T-helper 2 cell treated with Interferon-gamma antibody and Interleukin-4, amounts not matched to agents 5 μg/mL and 100 μg/mL, for 36 hours (primary cell): ENCODE measurements around the gene COL25A1.

Source experiments
- DNase-seq: peaks from one replicate; pipeline ENCODE4 v3.0.0; 2021; ENCODE audit warnings: low spot score
- H3K27ac Mint-ChIP-seq: one replicate; pipeline ENCODE4 v1.8.0; 2021; ENCODE audit warnings: mild to moderate bottlenecking, mixed read lengths
- H3K27me3 Mint-ChIP-seq: one replicate; pipeline ENCODE4 v1.8.0; 2021; ENCODE audit warnings: low read depth, mixed read lengths
- H3K36me3 Mint-ChIP-seq: one replicate; pipeline ENCODE4 v1.8.0; 2021; ENCODE audit warnings: low read depth, mixed read lengths
- H3K4me1 Mint-ChIP-seq: one replicate; pipeline ENCODE4 v1.8.0; 2021; ENCODE audit warnings: low read depth, mixed read lengths
- H3K4me3 Mint-ChIP-seq: one replicate; pipeline ENCODE4 v1.8.0; 2022; ENCODE audit warnings: mild to moderate bottlenecking, moderate library complexity, mixed read lengths
- H3K9me3 Mint-ChIP-seq: one replicate; pipeline ENCODE4 v1.8.0; 2021; ENCODE audit warnings: mixed read lengths

The COL25A1 gene

GRCh38 chr4:108834166-108834834, 468.2 kb downstream of the COL25A1 start:
- Mint-ChIP-seq H3K36me3 (no peaks in the 10 kb centered on the region), H3K9me3 (no peaks in the 10 kb centered on the region), H3K4me1 (peaks cover 12% of the 10 kb centered on the region), H3K27me3 (peaks cover 36% of the 10 kb centered on the region), H3K27ac (no peak overlapping the region), H3K4me3 (no peak overlapping the region)
- no peak for DNase-seq

- Mint-ChIP-seq H3K4me3 (no peak overlapping the region), H3K27ac (no peak overlapping the region), H3K4me1 (peaks cover 6% of the 10 kb centered on the region), H3K36me3 (no peaks in the 10 kb centered on the region), H3K27me3 (peaks cover 41% of the 10 kb centered on the region), H3K9me3 (no peaks in the 10 kb centered on the region)
- no peak for DNase-seq
These were observed 469.4 kb downstream of the COL25A1 start for GRCh38 chr4:108833046-108833445.

GRCh38 chr4:108831886-108832285, 470.6 kb downstream of the COL25A1 start:
- Mint-ChIP-seq H3K27ac (no peak overlapping the region), H3K4me3 (no peak overlapping the region), H3K27me3 (peaks cover 43% of the 10 kb centered on the region), H3K36me3 (no peaks in the 10 kb centered on the region), H3K9me3 (no peaks in the 10 kb centered on the region), H3K4me1 (peaks cover 4% of the 10 kb centered on the region)
- no peak for DNase-seq

GRCh38 chr4:108831291-108831690, 471.2 kb downstream of the COL25A1 start:
- Mint-ChIP-seq H3K27me3 (peaks cover 45% of the 10 kb centered on the region), H3K9me3 (no peaks in the 10 kb centered on the region), H3K36me3 (no peaks in the 10 kb centered on the region), H3K4me3 (no peak overlapping the region), H3K27ac (no peak overlapping the region), H3K4me1 (peaks cover 4% of the 10 kb centered on the region)
- no peak for DNase-seq

- H3K9me3 Mint-ChIP-seq, result no peaks in the 10 kb centered on the region
- peaks cover 48% of the 10 kb centered on the region for H3K27me3 Mint-ChIP-seq
- no peak overlapping the region for H3K4me3 Mint-ChIP-seq
- H3K36me3 Mint-ChIP-seq, result no peaks in the 10 kb centered on the region
- peak; percentile 22 for DNase-seq
- peaks cover 4% of the 10 kb centered on the region for H3K4me1 Mint-ChIP-seq
- H3K27ac Mint-ChIP-seq, result no peak overlapping the region
These were observed 471.8 kb downstream of the COL25A1 start for GRCh38 chr4:108830509-108831244.

GRCh38 chr4:108829966-108830492, 472.4 kb downstream of the COL25A1 start:
- no peak overlapping the region for H3K27ac Mint-ChIP-seq
- no peaks in the 10 kb centered on the region for H3K9me3 Mint-ChIP-seq
- peaks cover 4% of the 10 kb centered on the region for H3K4me1 Mint-ChIP-seq
- DNase-seq, result no peak
- no peak overlapping the region for H3K4me3 Mint-ChIP-seq
- no peaks in the 10 kb centered on the region for H3K36me3 Mint-ChIP-seq
- H3K27me3 Mint-ChIP-seq, result peaks cover 50% of the 10 kb centered on the region

GRCh38 chr4:108828620-108829019, 473.8 kb downstream of the COL25A1 start:
- H3K9me3 Mint-ChIP-seq, result no peaks in the 10 kb centered on the region
- peaks cover under 1% of the 10 kb centered on the region for H3K4me1 Mint-ChIP-seq
- peaks cover 45% of the 10 kb centered on the region for H3K27me3 Mint-ChIP-seq
- no peaks in the 10 kb centered on the region for H3K36me3 Mint-ChIP-seq
- DNase-seq, result no peak
- H3K4me3 Mint-ChIP-seq, result no peak overlapping the region
- no peak overlapping the region for H3K27ac Mint-ChIP-seq

- no peak overlapping the region for H3K4me3 Mint-ChIP-seq
- H3K27me3 Mint-ChIP-seq, result peaks cover 42% of the 10 kb centered on the region
- H3K9me3 Mint-ChIP-seq, result no peaks in the 10 kb centered on the region
- H3K27ac Mint-ChIP-seq, result no peak overlapping the region
- H3K36me3 Mint-ChIP-seq, result no peaks in the 10 kb centered on the region
- no peak for DNase-seq
- H3K4me1 Mint-ChIP-seq, result no peaks in the 10 kb centered on the region
These were observed 476.7 kb downstream of the COL25A1 start for GRCh38 chr4:108825737-108826136.

GRCh38 chr4:108821351-108821930, 481.0 kb downstream of the COL25A1 start:
- Mint-ChIP-seq H3K36me3 (no peaks in the 10 kb centered on the region), H3K27ac (no peak overlapping the region), H3K4me3 (no peak overlapping the region), H3K27me3 (peaks cover 54% of the 10 kb centered on the region), H3K4me1 (no peaks in the 10 kb centered on the region), H3K9me3 (no peaks in the 10 kb centered on the region)
- DNase-seq, result no peak

- no peak for DNase-seq
- Mint-ChIP-seq H3K4me1 (no peaks in the 10 kb centered on the region), H3K27ac (no peak overlapping the region), H3K9me3 (no peaks in the 10 kb centered on the region), H3K4me3 (no peak overlapping the region), H3K36me3 (no peaks in the 10 kb centered on the region), H3K27me3 (peaks cover 55% of the 10 kb centered on the region)
These were observed 481.7 kb downstream of the COL25A1 start for GRCh38 chr4:108820492-108821350.

- Mint-ChIP-seq H3K4me1 (peaks cover 10% of the 10 kb centered on the region), H3K27ac (no peak overlapping the region), H3K36me3 (no peaks in the 10 kb centered on the region), H3K27me3 (peaks cover 65% of the 10 kb centered on the region), H3K9me3 (no peaks in the 10 kb centered on the region), H3K4me3 (no peak overlapping the region)
- DNase-seq, result no peak
These were observed 488.1 kb downstream of the COL25A1 start for GRCh38 chr4:108814326-108814725.

- no peak overlapping the region for H3K27ac Mint-ChIP-seq
- H3K27me3 Mint-ChIP-seq, result peaks cover 64% of the 10 kb centered on the region
- no peak for DNase-seq
- no peaks in the 10 kb centered on the region for H3K9me3 Mint-ChIP-seq
- peaks cover 10% of the 10 kb centered on the region for H3K4me1 Mint-ChIP-seq
- no peaks in the 10 kb centered on the region for H3K36me3 Mint-ChIP-seq
- no peak overlapping the region for H3K4me3 Mint-ChIP-seq
These were observed 489.2 kb downstream of the COL25A1 start for GRCh38 chr4:108813261-108813660.

- Mint-ChIP-seq H3K4me1 (peaks cover 10% of the 10 kb centered on the region), H3K27ac (no peak overlapping the region), H3K27me3 (peaks cover 58% of the 10 kb centered on the region), H3K9me3 (no peaks in the 10 kb centered on the region), H3K36me3 (no peaks in the 10 kb centered on the region), H3K4me3 (no peak overlapping the region)
- DNase-seq, result no peak
These were observed 491.0 kb downstream of the COL25A1 start for GRCh38 chr4:108811486-108811885.
